ENCODE data around the gene FOXN3.

The FOXN3 gene

DNA sequence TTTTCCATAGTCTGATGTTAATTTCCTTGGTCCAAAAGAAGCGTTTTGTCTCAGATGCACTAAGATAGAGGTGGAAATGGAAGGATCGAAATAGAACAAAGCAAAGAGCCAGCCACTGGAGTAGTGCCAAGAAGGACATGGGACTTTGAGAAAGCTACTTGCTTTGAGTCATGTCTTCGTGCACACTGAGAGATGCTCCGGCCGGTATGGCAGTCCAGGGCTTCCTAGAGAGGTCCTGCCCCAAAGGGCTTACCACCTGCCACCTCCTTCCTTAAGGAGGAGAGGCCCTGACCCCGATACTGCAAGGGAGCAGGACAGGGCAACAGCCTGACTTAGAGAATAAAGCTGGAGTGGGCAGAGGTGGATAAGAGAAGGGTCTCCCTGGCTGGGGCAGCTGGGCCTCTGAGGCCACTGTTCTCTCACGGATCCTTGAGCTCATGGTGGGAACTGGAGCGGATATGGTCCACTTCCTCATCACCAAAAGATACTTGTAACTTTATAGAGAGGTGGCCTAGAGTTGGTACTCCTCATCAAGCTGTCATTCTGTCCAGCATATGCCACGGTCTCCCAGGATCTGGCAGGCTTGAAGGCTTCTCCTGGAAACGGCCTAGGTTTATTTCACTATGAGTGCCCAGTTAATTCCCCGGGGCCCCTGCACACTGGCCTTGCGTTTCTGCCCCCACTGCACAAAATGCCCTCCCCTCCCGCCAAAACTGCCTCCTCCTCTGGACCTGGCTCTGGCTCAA lies 57.4 kb downstream of the FOXN3 start:
- DNase-seq (ENCODE audit: low spot score) = no peak

DNA sequence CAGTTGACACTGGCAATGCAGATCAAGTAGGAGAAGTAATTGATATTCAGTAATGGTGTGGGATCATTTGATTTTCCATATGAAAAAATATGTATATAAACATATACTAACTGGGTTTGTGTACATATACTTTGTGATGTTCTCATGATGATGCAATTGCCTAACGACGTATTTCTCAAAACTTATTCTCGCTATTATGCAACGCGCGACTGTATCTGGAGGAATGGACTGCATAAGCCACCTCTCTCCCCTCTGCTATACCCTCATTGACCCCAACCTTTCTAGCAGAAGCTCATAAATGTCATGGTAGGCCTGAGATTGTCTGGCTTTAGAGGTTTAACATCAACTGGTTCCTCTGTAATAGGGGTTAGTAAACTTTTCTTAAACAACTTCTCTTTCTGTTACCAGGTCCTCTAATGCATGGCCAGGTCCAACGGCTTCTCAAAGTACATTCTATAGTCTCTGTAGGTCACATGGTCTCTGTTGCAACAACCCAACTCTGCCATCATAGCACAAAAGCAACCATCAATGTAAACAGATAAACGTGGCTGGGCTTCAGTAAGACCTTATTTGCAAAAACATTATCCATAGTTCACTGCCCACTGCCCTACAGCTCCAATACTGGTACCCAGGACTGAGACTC lies 59.3 kb downstream of the FOXN3 start:
- no peak for DNase-seq (ENCODE audit: low spot score)

DNA sequence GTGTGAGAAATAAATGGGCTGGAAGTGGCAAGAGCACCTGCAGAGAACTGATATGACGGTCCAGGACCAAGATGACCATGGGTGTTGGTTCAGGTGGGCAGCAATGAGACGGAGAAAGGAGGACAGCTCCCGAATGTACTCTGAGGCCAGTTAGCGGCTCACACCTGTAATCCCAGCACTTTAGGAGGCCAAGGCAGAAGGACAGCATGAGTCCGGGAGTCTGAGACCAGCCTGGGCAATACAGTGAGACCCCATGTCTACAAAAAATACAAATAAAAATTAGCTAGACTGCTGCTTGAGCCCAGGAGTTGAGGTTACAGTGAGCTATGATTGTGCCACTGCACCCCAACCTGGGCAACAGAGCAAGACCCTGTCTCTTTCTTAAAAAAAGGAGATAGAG lies 60.1 kb downstream of the FOXN3 start:
- DNase-seq (ENCODE audit: low spot score) = no peak

DNA sequence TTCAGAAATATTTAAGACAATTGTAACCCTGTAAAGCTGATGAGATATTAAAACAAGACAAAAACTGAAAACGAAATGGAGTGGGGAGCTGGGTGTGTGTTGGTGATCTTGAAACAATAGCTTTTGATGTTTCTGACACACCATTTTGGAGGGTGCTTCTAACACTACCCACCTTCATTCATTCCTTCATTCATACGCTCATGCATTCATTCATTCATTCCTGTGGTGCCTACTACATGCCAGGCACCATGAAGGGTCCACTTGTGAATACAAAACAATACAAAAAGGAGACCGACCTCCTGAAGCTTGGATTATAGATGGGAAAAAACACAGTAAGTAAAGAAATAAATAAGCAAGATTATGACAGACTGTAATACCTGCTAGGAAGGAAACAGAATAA lies 60.5 kb downstream of the FOXN3 start:
- DNase-seq (ENCODE audit: low spot score) = no peak

DNA sequence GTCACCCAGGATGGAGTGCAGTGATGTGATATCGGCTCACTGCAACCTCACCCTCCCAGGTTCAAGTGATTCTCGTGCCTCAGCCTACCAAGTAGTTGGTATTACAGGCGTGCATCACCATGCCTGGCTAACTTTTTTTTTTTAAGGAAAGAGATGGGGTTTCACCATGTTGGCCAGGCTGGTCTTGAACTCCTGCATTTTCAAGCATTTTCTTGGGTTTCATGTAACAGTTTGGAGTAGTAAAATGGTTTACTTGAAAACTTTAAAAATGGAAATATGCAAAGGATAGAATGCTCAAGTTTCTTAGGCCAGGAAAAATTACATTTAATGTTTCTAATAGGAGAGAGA lies 63.3 kb downstream of the FOXN3 start:
- DNase-seq (ENCODE audit: low spot score) = no peak

DNA sequence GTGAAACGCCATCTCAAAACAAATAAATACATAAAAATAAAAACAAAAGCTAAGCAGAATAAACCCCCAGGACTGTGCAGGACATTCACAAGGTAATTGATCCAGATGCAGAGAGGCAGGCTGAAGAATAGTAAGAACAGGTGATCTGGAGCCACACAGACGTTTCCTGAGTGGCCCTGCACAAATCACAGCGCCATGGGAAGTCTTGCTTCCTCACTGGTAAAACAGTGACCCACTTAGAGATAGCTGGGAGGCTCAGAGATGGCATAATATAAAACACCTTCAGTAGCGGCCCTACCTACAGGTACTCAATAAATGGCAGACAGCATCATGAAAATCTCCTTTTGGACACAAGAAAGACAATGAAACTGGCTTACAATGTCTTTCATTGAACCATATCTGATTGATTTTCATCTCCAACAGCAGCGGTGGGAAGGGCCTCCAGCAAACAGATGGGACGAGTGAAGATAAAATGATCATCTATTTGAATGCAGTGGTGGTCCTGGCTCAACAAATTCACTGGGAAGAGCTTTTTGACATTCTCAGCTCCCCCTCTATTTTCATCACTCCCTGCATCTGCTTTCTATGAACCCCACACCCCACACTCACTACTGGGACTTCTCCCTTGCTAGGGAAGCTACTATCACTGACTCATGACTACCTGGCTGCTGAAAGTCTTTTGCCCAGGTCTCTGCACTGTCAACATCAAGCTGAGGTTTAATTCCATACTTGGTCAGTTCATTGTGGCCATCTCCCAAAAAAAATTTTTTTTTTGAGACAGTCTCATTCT lies 63.9 kb downstream of the FOXN3 start:
- no peak for DNase-seq (ENCODE audit: low spot score)

DNA sequence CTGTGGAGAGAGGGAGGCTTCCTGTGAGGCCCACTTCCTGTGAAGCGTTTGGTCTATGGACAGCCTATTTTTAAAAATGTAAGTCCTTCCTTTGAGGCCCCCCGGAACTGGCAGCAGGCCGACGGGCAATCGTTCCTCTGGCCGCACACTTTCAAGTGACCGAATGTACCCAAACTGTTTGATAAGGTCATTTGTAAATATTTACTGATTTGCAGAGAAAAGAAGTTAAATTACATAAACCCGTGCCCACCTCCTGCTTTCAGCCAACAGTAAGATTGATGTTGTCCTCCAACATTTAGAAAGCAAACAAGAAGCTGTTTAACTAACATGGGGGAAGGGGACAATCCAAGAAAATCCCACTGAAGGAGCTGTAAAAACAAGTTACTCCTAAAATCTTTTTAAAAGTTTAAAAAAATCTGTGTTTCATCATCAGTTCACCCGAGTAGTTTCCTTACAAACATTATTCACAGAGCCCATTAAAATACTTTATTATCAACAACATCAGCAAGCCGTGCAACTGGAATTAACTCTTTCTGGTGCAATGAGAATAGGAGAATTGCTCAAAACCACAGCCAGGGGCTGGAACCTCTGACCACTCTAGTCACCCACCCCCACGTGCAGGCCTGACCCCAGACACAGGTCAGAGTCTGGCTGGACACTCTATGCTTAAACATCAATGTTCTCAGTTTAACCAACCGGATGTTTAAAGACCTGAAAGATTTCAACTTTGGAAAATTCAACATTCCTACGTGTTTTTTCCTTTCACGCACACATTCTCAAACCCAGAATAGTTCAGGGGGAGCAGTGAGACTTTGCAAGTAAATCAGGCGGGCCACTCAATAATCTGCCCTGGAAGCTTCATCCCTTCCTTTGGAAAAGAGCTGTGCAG lies 65.3 kb downstream of the FOXN3 start:
- no peak for DNase-seq (ENCODE audit: low spot score)

DNA sequence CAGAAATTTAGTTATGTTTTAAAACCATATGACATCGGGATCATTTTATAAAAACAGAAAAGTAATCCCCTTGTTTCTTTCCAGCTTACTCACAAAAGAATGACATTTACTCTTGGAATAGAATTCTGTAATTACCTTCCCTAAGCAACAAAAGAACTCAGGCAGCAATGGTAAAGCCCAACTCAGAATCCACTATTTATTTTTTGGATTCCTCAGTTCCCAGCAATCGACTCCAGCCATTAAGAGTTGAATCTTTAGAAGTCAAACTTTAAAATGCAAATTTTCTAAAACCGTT lies 65.9 kb downstream of the FOXN3 start:
- DNase-seq (ENCODE audit: low spot score) = no peak

DNA sequence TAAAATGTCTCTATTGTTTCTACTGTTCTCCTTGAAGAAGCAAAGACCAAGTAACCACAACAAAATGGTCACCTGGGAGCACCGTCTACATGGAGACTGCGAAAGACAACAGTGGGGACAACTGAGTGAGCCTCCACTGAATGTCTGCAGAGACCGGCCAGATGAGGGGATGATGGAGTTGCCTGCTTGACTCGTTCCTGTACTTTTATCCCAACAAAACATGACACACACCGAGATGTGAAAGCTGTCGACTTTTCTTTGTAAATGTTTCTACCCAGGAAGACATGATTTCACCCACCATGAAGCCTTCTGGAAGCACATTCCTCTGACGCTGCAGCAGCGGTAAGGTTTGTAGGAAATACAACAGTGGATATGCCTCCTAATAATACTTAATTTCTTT lies 66.9 kb downstream of the FOXN3 start:
- no peak for DNase-seq (ENCODE audit: low spot score)

DNA sequence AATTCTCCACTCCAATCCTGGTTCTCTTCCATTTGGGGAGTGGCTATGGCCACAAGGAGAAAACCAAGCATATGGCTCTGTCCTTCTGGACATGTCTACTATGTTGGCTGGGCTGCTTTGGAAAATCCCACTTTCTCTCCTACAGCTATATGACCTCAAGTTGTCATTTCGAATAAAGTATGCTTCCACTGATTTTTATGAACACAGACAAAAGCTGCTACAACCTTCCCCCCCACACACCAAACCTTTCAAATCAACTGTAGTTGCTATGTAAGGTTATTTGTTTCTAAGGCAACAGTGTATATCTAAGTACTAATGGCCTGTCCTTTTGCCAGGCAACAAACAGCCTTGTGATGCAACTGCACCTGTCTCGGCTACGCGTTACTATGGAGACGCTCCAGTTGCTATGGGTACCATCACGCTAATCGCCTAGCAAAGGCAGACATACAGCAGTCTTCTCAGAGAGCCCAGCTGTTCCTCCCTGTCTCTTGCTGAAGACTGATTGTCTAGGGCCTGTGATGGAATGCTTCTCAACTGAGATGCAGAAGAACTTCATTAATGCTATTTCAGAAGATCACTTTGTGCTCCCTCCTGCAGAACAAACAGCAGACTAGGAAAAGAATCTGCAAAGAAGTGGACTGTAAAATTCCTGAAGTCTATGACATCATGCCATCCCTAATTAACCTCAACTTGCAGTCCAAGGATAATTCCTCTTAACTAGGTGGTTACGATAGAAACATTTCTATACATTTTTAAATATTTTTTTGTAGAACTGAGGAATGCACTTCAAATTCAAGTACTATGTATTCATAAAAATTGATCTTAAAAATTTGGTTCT lies 67.6 kb downstream of the FOXN3 start:
- no peak for DNase-seq (ENCODE audit: low spot score)

DNA sequence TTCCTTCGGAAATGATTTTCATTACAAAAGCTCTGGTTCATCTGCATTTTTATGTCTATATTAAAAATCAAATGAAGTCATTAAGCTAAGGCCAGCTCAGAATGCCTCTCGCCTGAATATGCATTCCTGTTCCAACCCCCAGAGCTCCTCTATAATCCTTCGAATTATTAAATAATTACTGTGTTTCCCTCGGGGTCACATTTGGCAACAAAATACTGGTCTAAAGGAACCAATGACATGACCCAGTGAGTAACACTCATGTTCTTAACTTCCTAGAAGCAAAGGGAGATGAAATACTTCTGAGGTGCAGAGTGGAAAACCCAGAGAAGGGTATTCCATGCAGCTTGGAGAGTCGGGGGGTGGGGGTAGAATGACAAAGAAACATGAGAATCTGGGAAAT lies 68.3 kb downstream of the FOXN3 start:
- DNase-seq (ENCODE audit: low spot score) = no peak

DNA sequence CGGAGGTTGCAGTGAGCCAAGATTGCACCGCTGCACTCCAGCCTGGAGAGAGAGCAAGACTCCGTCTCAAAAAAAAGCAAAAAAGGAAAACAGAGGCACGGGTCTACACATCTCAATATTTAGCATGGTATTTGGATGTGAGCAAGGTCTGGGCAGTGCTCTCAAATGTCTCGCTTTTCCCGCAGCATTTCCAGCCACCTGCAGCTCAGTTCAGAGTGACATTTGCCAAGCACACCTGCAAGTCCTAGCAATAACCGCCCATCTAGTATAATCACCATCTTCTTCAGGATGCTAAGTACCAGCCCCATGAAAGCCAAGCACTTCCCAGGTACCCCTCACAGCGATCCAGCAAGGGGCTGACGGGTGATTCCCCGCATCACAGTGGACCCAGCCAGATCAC lies 69.1 kb downstream of the FOXN3 start:
- no peak for DNase-seq (ENCODE audit: low spot score)

DNA sequence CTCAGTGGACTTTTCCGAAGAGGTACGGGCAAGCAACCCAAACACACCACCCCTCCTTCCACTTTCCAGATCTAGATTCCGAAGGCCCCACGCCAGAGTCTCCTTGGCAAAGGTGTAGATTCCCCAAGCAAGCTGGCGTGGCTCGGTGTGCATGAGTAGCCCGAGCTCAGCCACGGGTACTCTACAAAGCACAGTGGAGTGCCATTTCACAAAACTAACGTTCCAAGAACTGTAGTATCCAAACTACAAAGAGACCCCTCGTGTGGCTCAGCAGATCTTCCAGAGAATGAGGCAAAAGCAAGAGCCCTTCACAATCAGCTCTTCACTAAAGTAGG lies 72.1 kb downstream of the FOXN3 start:
- no peak for DNase-seq (ENCODE audit: low spot score)

DNA sequence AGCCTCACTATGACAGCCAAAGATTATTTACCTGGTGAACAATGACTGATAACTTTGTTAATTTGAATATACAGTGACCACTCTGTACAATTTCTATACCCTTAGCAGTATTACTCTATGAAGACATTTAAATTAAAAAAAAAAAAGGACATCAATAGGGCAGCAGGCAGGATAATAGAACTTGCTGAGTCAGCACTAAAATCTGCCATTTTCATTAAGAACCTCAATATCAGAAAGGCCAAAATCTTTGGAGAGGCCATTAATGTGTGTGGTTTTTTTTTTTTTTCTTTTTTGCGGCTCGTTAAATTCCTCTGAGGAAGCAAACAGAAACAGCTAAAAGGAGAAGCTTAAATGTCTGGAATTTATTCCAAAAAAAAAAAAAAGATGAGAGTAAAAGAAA lies 73.7 kb downstream of the FOXN3 start:
- DNase-seq (ENCODE audit: low spot score) = no peak

DNA sequence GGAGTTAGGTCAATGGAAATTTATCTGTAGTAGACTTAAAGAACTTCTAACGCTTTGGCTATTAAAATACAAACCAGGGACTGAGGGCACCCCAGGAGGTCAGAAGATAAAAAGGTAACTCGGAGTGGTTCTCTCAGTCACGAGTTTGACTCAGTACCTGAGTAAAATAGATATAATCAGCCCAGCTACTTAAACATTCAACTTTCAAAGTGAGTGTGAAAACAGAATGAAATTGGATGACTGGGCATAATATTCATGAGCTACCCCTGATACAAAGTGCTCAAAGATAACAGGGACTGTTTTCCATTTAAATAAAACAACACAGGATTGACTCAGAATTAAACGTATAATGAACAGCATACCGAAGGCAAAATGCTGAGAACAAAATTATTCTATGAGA lies 75.0 kb downstream of the FOXN3 start:
- no peak for DNase-seq (ENCODE audit: low spot score)

DNA sequence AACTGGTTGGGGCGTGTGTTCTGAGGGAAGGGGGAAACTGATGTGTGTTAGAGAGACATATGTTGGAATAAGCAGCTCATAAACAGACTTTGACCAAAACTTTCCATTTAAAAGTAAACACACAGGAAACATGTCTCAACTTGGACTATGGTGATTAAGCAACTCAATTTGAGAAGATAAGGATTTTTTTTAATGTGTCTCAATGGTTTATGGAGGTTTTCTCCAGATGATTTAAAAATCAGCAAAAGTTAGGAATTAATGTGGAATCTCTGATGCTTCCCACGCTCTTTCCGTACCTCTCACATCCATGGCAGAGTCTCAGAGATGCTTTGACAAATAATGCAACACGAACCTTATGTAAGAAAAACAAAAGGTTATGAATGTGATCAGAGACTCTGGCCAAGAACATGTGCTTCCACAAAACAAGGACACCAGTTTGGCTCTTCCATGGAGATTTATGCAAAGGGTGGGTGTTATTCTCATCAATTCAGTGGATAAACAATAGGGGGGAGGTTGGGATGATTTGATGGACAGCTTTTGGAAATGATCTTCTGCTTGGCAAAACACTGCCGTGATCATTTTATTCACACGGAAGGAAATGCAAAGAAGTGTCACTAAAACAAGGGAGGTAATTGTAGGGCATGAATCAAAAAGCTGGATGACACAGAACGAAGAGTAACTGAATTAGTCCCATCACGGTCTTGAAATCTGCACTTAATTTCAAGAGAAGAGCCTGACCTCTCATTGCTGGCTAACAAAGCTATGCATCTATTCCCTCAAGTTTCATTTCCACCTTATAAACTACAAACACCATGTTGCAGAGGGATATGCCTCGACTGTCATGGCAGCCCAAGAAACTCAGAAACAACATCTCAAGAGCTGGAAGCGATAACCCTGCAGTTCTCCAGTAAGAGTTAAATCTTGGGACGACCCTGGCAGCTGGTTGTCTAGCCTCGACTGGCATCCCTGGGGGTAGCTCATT lies 76.5 kb downstream of the FOXN3 start:
- DNase-seq (ENCODE audit: low spot score) = no peak

DNA sequence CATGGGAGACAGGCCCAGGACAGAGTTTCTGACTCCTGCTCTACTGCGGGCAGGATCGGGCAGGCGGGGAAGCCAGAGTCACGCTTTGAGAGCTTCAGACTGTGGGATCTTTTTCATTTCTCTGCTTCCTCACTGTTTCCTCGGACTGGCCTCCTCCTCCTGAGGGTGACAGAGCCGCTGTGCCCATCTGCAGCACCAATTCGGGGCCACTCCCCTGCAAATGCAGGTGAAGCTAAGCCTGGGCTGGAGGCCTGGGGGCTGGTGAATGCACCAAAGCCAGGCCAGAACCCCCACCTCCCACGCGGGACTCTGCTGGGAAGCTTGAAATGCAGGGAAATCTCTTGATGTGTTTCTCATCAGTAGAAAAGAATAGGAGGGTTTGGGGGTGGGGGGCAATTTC lies 77.5 kb downstream of the FOXN3 start:
- no peak for DNase-seq (ENCODE audit: low spot score)

DNA sequence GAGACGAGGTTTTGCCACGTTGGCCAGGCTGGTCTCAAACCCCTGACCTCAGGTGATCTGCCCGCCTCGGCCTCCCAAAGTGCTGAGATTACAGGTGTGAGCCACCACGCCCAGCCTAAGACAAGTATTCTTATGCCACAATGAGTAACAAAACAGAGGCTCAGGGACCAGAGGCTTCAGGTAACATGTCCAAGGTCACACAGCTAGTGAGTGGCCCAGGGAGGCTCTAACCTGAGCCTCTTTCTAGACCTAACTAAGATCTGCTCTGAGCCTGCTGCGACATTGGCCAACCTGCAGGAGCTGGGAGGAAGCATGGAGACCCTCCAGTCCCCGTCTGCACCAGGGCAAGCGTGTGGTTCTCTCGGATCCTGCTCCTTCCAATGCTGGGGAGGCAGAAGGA lies 77.9 kb downstream of the FOXN3 start:
- no peak for DNase-seq (ENCODE audit: low spot score)

DNA sequence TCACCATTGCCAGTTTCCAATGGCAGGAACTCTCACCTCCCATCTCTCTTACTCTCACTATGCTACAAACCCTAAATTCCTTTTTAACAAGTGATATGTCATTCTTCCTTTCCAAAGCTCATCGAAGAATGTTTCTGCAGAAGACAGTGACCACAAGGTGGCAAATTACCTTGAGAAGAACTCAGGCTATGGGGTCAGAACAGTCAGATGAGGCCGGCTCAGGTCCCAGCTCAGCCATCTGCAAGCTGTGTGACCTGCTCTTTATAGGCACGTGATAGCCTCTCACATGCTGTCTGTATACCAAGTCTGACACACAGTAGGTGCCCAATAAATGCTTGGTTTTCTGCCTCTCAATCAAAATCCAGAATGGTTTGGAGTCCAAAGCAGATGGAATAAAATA lies 80.7 kb downstream of the FOXN3 start:
- no peak for DNase-seq (ENCODE audit: low spot score)

DNA sequence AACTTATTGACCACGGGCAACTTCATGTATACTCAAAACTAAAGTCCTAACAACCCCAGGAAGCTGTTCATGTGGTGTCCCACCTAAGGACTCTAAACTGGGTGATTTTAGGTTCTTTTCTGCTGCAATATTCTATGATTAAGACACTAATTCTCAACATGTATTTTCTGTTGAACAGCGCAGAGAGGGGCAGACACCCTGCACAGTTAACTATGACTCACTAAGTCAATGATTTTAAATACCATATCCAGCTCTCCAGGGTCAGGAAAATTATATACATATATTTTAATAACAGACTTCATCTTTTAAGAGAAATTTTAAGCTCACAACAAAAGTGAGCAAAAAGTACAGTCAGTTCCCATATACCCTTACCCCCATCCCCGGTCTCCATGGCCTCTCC lies 85.0 kb downstream of the FOXN3 start:
- no peak for DNase-seq (ENCODE audit: low spot score)

DNA sequence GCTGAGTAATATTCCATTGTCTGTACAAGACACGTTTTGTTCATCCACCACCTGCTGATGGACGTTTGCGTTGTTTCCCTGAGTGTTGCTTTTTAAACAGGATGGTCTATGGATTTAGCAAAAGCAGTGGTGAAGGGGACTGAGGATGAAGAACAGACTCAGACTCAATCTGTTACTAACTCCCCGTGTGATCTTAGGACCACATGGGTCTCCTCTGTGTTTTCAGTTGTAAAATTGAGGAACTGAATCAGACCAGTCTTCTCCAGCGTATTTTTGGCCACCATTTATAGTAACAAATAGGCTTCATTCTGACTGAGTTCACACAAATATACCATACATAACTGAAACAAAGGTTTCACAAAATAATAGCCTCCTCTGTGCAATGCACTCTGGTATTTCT lies 85.6 kb downstream of the FOXN3 start:
- DNase-seq (ENCODE audit: low spot score) = no peak

Measured in globus pallidus (tissue), 1 donor.